ENCODE data around the gene PRKN. TPM values are rescaled to one million over a fixed set of nuclear protein-coding genes. Genes with fewer than 3 reads are reported as not detected.

PRKN gene
- total and polyA plus RNA-seq, 2 experiments from 2014 or later, result 0.10 to 0.84 TPM

GRCh38 chr6:162092816-162093502, 634.6 kb downstream of the PRKN start:
- H3K27ac ChIP-seq (ENCODE audit: low read depth), result no peak overlapping the region
- H3K9me2 ChIP-seq (ENCODE audit: insufficient read depth), result no peaks in the 10 kb centered on the region
- H3K27me3 ChIP-seq (ENCODE audit: insufficient read depth), result no peaks in the 10 kb centered on the region
- ATAC-seq, result no peak
- no peak overlapping the region for H3K4me3 ChIP-seq
- no peaks in the 10 kb centered on the region for H3K4me1 ChIP-seq (ENCODE audit: insufficient read depth)
- H3K36me3 ChIP-seq (ENCODE audit: insufficient read depth), result no peaks in the 10 kb centered on the region
- no peak for DNase-seq (ENCODE audit: low spot score)
- H3K27me3 Mint-ChIP-seq (ENCODE audit: insufficient read depth, low read depth, poor library complexity), result no peaks in the 10 kb centered on the region
- no peaks in the 10 kb centered on the region for H3K36me3 Mint-ChIP-seq (ENCODE audit: low read depth)
- TF ChIP-seq STAT1 (IDR thresholded peaks at IDR 0.05; ENCODE audit: unreplicated experiment) (no peak), ZNF462 (CRISPR knock-in tag; IDR thresholded peaks at IDR 0.05) (no peak), ZNF114 (CRISPR knock-in tag; IDR thresholded peaks at IDR 0.05) (no peak), POLR2AphosphoS5 (IDR thresholded peaks at IDR 0.05; ENCODE audit: low read depth) (no peak), EZH2 (IDR thresholded peaks at IDR 0.05; ENCODE audit: low read depth, unreplicated experiment) (no peak), JUNB (IDR thresholded peaks at IDR 0.05; ENCODE audit: unreplicated experiment) (no peak), NANOG (IDR thresholded peaks at IDR 0.05; ENCODE audit: borderline replicate concordance) (no peak), REST (IDR thresholded peaks at IDR 0.05; ENCODE audit: unreplicated experiment) (no peak), EZH2phosphoT487 (IDR thresholded peaks at IDR 0.05; ENCODE audit: unreplicated experiment) (no peak)
- H3K79me2 ChIP-seq (replicated peaks; ENCODE audit: insufficient read depth), result no peaks in the 10 kb centered on the region
- H3F3A ChIP-seq (replicated peaks; ENCODE audit: low read depth), result no peaks in the 10 kb centered on the region
- H3K4me1 Mint-ChIP-seq, result no peaks in the 10 kb centered on the region
- H4K20me1 ChIP-seq (replicated peaks; ENCODE audit: insufficient read depth), result no peaks in the 10 kb centered on the region
- no peak overlapping the region for H3K27ac Mint-ChIP-seq
- no peak overlapping the region for H3K4me2 ChIP-seq
- no peak overlapping the region for H2AFZ ChIP-seq
- H3K9me3 Mint-ChIP-seq, result no peaks in the 10 kb centered on the region
- no peak overlapping the region for H3K4me3 Mint-ChIP-seq

All from GM23338 (cell line).